ENCODE measurements around the gene CUL3.
A peak's percentile ranks its signal among the peaks of the same experiment; 100 is the strongest.
"Not testable (repeated sequence)": the region's sequence is repeated elsewhere in the genome, so short reads cannot be mapped to it uniquely, and the experiment has no call there.

Gene CUL3

DNA sequence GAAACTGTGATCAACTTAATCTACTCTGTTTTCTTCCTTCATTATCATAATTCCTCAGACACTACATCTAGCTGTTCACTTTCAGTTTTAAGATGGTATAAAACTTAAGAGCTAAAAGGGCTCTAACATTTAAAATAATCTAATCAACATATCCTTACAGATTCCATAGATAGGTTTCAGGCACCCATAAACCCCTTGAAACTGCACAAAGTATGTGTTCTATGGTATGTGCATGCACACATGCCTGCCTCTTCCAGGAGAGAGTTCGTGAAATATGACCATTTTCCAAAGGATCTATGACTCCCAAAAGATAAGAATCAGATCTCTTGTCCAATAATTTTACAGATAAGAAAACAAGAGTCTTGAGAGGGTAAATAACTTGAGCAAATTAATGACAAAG is 59.4 kb downstream of the CUL3 start:
- H3K4me3 ChIP-seq (ENCODE audit: low read depth, low read length), result no peak overlapping the region

GRCh38 chr2:224524657-224525056 is 60.5 kb downstream of the CUL3 start:
- DNase-seq (ENCODE audit: low read depth), result no peak
- no peak for TF ChIP-seq CTCF (IDR thresholded peaks at IDR 0.05; ENCODE audit: control insufficient read depth, extremely low read depth, insufficient read depth)

More for the DNA sequence above, 59.4 kb downstream of the CUL3 start:
- peak; percentile 18 for DNase-seq (ENCODE audit: low read depth)
- no peak for TF ChIP-seq CTCF (IDR thresholded peaks at IDR 0.05; ENCODE audit: control insufficient read depth, extremely low read depth, insufficient read depth)

GRCh38 chr2:224523626-224524577 is 61.3 kb downstream of the CUL3 start:
- H3K4me3 ChIP-seq (ENCODE audit: low read depth, low read length), result no peak overlapping the region
- no peak for DNase-seq (ENCODE audit: low read depth)
- TF ChIP-seq CTCF (IDR thresholded peaks at IDR 0.05; ENCODE audit: control insufficient read depth, extremely low read depth, insufficient read depth), result no peak

More at GRCh38 chr2:224524657-224525056, 60.5 kb downstream of the CUL3 start:
- H3K4me3 ChIP-seq (ENCODE audit: low read depth, low read length), result no peak overlapping the region

DNA sequence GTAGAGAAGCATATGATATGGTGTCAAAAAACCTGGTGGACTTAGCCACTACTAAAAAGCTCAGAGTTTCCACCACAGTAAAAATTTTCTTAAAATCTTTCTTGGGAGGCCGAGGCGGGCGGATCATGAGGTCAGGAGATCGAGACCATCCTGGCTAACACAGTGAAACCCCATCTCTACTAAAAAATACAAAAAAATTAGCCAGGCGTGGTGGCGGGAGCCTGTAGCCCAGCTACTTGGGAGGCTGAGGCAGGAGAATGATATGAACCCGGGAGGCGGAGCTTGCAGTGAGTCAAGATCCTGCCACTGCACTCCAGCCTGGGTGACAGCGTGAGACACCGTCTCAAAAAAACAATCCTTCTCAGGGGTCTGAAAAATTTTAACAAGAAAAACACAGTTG is 62.7 kb downstream of the CUL3 start:
- not testable (repeated sequence) for H3K4me3 ChIP-seq (ENCODE audit: low read depth, low read length); DNase-seq (ENCODE audit: low read depth)

GRCh38 chr2:224520064-224520463 is 65.1 kb downstream of the CUL3 start:
- H3K4me3 ChIP-seq (ENCODE audit: low read depth, low read length), result no peak overlapping the region
- DNase-seq (ENCODE audit: low read depth), result no peak
- no peak for TF ChIP-seq CTCF (IDR thresholded peaks at IDR 0.05; ENCODE audit: control insufficient read depth, extremely low read depth, insufficient read depth)

DNA sequence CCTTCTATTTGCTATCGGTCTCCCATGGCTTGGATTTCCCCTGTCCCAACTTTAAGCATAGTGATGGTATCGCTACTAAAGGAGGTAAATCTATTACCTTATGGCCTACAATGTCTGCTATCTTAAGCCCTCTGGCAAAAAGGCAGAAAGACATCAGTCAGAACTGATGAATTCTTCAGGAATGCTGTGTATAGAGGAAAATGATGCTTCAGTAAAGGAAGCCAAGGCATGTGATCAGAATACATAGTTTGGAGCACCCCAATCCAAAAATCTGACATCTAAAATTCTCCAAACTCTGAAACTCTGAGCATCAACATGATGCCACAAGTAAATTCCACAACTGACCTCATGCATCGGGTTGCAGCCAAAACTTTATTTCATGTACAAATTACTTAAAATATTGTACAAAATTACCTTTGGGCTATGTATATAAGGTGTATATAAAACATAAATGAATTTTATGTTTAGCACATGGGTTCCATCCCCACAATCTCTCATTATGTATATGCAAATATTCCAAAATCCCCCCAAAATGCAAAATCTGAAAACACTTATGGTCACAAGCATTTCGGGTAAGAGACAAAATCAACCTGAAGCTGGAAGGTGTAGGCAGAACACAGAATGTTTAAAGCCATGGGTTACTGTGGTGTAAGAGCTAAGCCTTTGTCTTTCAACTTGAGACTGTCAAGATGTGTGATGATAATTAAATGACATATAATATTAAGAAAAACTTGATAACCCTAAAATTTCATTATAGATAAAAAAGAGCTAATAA is 66.2 kb downstream of the CUL3 start:
- no peak overlapping the region for H3K4me3 ChIP-seq (ENCODE audit: low read depth, low read length)
- no peak for DNase-seq (ENCODE audit: low read depth)
- no peak for TF ChIP-seq CTCF (IDR thresholded peaks at IDR 0.05; ENCODE audit: control insufficient read depth, extremely low read depth, insufficient read depth)

- TF ChIP-seq CTCF (IDR thresholded peaks at IDR 0.05; ENCODE audit: control insufficient read depth, extremely low read depth, insufficient read depth), result no peak
- no peak overlapping the region for H3K4me3 ChIP-seq (ENCODE audit: low read depth, low read length)
- DNase-seq (ENCODE audit: low read depth), result no peak
Measured at GRCh38 chr2:224517963-224518362, 67.2 kb downstream of the CUL3 start.

DNA sequence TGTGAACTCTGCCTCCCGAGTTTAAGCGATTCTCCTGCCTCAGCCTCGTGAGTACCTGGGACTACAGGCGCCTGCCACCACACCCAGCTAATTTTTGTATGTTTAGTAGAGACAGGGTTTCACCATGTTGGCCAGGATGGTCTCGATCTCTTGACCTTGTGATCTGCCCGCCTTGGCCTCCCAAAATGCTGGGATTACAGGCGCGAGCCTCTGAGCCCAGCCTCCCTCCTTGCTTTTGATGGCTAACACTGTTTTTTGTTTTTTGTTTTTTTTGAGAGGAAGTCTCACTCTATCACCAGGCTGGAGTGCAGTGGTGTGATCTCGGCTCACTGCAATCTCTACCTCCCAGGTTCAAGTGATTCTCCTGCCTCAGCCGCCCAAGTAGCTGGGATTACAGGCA is 68.8 kb downstream of the CUL3 start:
- not testable (repeated sequence) for DNase-seq (ENCODE audit: low read depth); H3K4me3 ChIP-seq (ENCODE audit: low read depth, low read length)

Measured in LNCaP clone FGC (cell line).